ENCODE data around the gene TMEM190.
A peak's percentile ranks its signal among the peaks of the same experiment; 100 is the strongest.
"Not testable (repeated sequence)": the region's sequence is repeated elsewhere in the genome, so short reads cannot be mapped to it uniquely, and the experiment has no call there.

The TMEM190 gene

DNA sequence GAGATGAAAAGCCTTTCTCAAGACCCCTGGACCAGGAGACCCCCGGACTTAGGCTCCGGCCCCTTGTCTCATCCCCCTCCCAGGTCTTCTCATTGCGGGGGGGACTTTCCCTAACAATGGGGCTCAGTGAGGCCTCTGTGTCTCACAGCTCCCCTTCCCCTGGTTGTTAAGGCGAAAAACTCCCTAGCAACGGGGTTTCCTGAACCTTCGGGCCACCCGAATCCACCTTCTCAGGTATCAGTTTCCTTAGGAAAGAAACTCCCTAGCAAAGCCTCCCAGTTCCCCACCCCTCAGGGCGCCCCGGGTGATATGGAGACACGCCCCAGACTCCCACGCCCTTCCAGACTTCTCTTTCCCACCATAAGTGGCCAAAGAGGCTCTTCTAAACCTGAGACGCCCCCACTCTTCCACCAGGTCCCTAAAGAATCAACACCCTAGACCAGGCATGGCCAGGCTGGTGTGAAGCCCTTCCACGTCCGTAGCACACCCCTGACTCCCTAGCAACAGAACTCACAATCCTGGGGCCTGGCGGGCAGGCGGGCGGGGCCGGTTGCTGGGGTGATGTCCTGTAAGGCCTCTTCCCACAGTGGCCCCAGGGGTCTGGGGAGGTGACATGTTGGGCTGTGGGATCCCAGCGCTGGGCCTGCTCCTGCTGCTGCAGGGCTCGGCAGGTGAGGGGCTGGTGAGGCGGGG lies at the start of gene TMEM190:
Gene TMEM190, plus strand, starts transcription at position 586 of the 693 bp plus-strand sequence. Its CDS starts 28 bp downstream, at position 614.
- peaks cover 0 to 6% of the 10 kb centered on the region in 2 donors for H3K4me1 ChIP-seq (ENCODE audit: control insufficient read depth in 1 of 2, insufficient read depth in 2 of 2, low read length in 2 of 2)
- H3K27ac ChIP-seq (ENCODE audit: low read depth, low read length) = no peak within 1 kb of the TSS
- no peak within 1 kb of the TSS for H3K9ac ChIP-seq (ENCODE audit: low read depth in 1 of 2, low read length in 2 of 2)
- no peaks in the 10 kb centered on the region for H3K36me3 ChIP-seq (ENCODE audit: control insufficient read depth in 1 of 2, insufficient read depth in 2 of 2, low read length in 2 of 2)
- no peaks in the 10 kb centered on the region for H3K9me3 ChIP-seq (ENCODE audit: control insufficient read depth in 1 of 2, low read length in 2 of 2)
- no peak within 1 kb of the TSS for H3K4me3 ChIP-seq (ENCODE audit: low read depth in 1 of 2, low read length in 2 of 2)
- peaks cover 21 to 26% of the 10 kb centered on the region in 2 donors for H3K27me3 ChIP-seq (ENCODE audit: control insufficient read depth in 1 of 2, insufficient read depth in 2 of 2, low read length in 2 of 2)

- not testable (repeated sequence) for H3K36me3 ChIP-seq (ENCODE audit: control insufficient read depth in 1 of 2, insufficient read depth in 2 of 2, low read length in 2 of 2); H3K4me1 ChIP-seq (ENCODE audit: control insufficient read depth in 1 of 2, insufficient read depth in 2 of 2, low read length in 2 of 2); H3K4me3 ChIP-seq (ENCODE audit: low read depth in 1 of 2, low read length in 2 of 2); H3K27ac ChIP-seq (ENCODE audit: low read depth, low read length); H3K9me3 ChIP-seq (ENCODE audit: control insufficient read depth in 1 of 2, low read length in 2 of 2); H3K9ac ChIP-seq (ENCODE audit: low read depth in 1 of 2, low read length in 2 of 2); H3K27me3 ChIP-seq (ENCODE audit: control insufficient read depth in 1 of 2, insufficient read depth in 2 of 2, low read length in 2 of 2)
Observed at GRCh38 chr19:55328774-55329318, 47.8 kb upstream of the TMEM190 start.

DNA sequence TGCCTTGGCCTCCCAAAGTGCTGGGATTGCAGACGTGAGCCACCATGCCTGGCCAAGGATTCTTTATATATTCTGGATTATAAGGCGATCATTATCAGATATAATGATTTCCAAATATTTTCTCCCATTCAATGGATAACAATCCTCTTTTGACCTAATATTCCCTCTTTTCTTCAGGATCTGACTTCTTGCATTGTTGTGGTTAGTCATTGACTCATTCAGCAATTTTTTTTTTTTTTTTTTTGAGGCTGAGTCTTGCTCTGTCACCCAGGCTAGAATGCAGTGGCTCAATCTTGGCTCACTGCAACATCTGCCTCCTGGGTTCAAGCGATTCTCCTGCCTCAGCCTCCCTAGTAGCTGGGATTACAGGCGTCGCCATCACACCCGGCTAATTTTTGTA lies 46.8 kb upstream of the TMEM190 start:
- H3K36me3 ChIP-seq (ENCODE audit: control insufficient read depth in 1 of 2, insufficient read depth in 2 of 2, low read length in 2 of 2); H3K9me3 ChIP-seq (ENCODE audit: control insufficient read depth in 1 of 2, low read length in 2 of 2); H3K9ac ChIP-seq (ENCODE audit: low read depth in 1 of 2, low read length in 2 of 2); H3K4me1 ChIP-seq (ENCODE audit: control insufficient read depth in 1 of 2, insufficient read depth in 2 of 2, low read length in 2 of 2); H3K27me3 ChIP-seq (ENCODE audit: control insufficient read depth in 1 of 2, insufficient read depth in 2 of 2, low read length in 2 of 2); H3K27ac ChIP-seq (ENCODE audit: low read depth, low read length); H3K4me3 ChIP-seq (ENCODE audit: low read depth in 1 of 2, low read length in 2 of 2): not testable (repeated sequence)

DNA sequence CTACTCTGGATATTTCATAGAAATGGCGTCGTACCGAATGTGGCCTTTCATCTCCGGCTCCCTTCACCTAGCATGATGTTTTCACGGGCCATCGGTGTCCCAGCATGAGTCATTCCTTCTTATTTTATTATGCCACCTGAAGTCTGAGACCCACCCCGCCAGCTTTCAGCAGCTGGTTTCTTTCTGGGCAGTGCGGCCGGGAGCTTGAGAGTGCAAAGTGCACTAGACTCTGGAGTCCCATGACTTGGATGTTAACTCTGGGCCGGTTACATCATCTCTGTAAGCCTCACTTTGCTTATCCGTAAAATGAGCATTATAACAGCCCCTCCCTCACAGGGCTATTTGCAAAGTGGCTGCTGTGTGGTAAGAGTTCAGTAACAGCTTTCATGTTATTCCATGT lies 42.8 kb upstream of the TMEM190 start:
- no peaks in the 10 kb centered on the region for H3K9me3 ChIP-seq (ENCODE audit: control insufficient read depth in 1 of 2, low read length in 2 of 2)

GRCh38 chr19:55336101-55336500 lies 40.5 kb upstream of the TMEM190 start:
- Histone ChIP-seq H3K36me3 (ENCODE audit: control insufficient read depth in 1 of 2, insufficient read depth in 2 of 2, low read length in 2 of 2) (no peaks in the 10 kb centered on the region), H3K4me1 (ENCODE audit: control insufficient read depth in 1 of 2, insufficient read depth in 2 of 2, low read length in 2 of 2) (peaks cover 11 to 20% of the 10 kb centered on the region in 2 donors), H3K4me3 (ENCODE audit: low read depth in 1 of 2, low read length in 2 of 2) (no peak overlapping the region), H3K9me3 (ENCODE audit: control insufficient read depth in 1 of 2, low read length in 2 of 2) (no peaks in the 10 kb centered on the region), H3K9ac (ENCODE audit: low read depth in 1 of 2, low read length in 2 of 2) (no peak overlapping the region), H3K27me3 (ENCODE audit: control insufficient read depth in 1 of 2, insufficient read depth in 2 of 2, low read length in 2 of 2) (no peaks in the 10 kb centered on the region), H3K27ac (ENCODE audit: low read depth, low read length) (no peak overlapping the region)

More for the DNA sequence above, 42.8 kb upstream of the TMEM190 start:
- Histone ChIP-seq H3K27me3 (ENCODE audit: control insufficient read depth in 1 of 2, insufficient read depth in 2 of 2, low read length in 2 of 2) (no peaks in the 10 kb centered on the region), H3K27ac (ENCODE audit: low read depth, low read length) (peak overlapping the region; percentile 59), H3K36me3 (ENCODE audit: control insufficient read depth in 1 of 2, insufficient read depth in 2 of 2, low read length in 2 of 2) (no peaks in the 10 kb centered on the region), H3K4me3 (ENCODE audit: low read depth in 1 of 2, low read length in 2 of 2) (no peak overlapping the region), H3K4me1 (ENCODE audit: control insufficient read depth in 1 of 2, insufficient read depth in 2 of 2, low read length in 2 of 2) (peaks cover 9 to 10% of the 10 kb centered on the region in 2 donors), H3K9ac (ENCODE audit: low read depth in 1 of 2, low read length in 2 of 2) (peak overlapping the region in 1 of 2 donors; percentile 43)

GRCh38 chr19:55339105-55339888 lies 37.3 kb upstream of the TMEM190 start, which contains the start of gene KMT5C:
TSS of gene KMT5C (plus strand) at chr19:55339876. CDS start at chr19:55341937, 2,061 bp downstream.
- H3K9me3 ChIP-seq (ENCODE audit: control insufficient read depth in 1 of 2, low read length in 2 of 2) = no peaks in the 10 kb centered on the region
- peak within 1 kb of the TSS; percentile 80 to 84 for H3K4me3 ChIP-seq (ENCODE audit: low read depth in 1 of 2, low read length in 2 of 2)
- H3K27me3 ChIP-seq (ENCODE audit: control insufficient read depth in 1 of 2, insufficient read depth in 2 of 2, low read length in 2 of 2) = no peaks in the 10 kb centered on the region
- H3K27ac ChIP-seq (ENCODE audit: low read depth, low read length) = peak within 1 kb of the TSS; percentile 93
- peak within 1 kb of the TSS; percentile 98 for H3K9ac ChIP-seq (ENCODE audit: low read depth in 1 of 2, low read length in 2 of 2)
- peaks cover 5 to 6% of the 10 kb centered on the region in 2 donors for H3K36me3 ChIP-seq (ENCODE audit: control insufficient read depth in 1 of 2, insufficient read depth in 2 of 2, low read length in 2 of 2)
- H3K4me1 ChIP-seq (ENCODE audit: control insufficient read depth in 1 of 2, insufficient read depth in 2 of 2, low read length in 2 of 2) = peaks cover 8 to 20% of the 10 kb centered on the region in 2 donors

DNA sequence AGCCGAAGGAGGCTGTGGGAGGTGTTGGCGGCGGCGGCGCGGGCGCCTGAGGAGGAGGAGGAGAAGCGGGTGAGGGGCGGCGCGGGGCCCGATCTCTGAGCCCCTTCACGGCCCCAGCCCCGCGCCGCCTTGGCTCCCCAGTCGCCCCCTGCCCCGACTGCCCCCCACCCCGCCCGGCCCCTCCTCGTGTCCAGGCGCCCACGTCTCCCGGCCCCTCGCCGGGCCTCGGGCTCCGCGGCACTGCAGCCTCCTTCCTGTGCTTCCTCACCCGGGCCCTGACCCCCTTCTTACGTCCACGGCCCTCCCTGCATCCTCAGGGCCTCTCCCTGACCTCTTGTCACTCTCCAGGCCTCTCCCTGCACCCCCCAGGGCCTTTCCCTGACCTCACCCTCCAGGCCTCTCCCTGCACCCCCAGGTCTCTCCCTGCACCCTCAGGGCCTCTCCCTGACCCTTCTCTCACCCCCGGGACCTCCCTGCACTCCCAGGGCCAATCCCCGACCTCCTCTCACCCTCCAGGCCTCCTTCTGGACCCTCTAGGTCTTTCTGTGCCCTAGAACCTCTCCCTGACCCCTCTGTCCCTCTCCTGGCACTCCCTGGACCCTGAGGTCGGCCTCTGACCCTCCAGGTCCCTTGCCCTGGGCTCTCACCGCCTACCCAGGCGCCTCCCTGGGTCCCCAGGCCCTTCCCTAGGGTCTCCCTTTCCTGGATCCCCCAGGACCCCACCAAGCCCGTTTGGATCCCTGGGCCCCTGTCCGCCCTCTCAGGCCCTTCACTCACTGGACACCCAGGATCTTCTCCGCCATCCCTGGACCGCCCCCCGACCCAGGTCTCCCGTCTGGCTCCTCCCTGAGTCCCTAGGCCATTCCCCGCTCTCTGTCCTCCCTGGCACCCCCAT lies 36.5 kb upstream of the TMEM190 start:
- Histone ChIP-seq H3K27me3 (ENCODE audit: control insufficient read depth in 1 of 2, insufficient read depth in 2 of 2, low read length in 2 of 2) (no peaks in the 10 kb centered on the region), H3K27ac (ENCODE audit: low read depth, low read length) (peak overlapping the region; percentile 67), H3K9ac (ENCODE audit: low read depth in 1 of 2, low read length in 2 of 2) (peak overlapping the region; percentile 98), H3K9me3 (ENCODE audit: control insufficient read depth in 1 of 2, low read length in 2 of 2) (no peaks in the 10 kb centered on the region), H3K4me3 (ENCODE audit: low read depth in 1 of 2, low read length in 2 of 2) (peak overlapping the region; percentile 80 to 84), H3K4me1 (ENCODE audit: control insufficient read depth in 1 of 2, insufficient read depth in 2 of 2, low read length in 2 of 2) (peaks cover 7 to 20% of the 10 kb centered on the region in 2 donors), H3K36me3 (ENCODE audit: control insufficient read depth in 1 of 2, insufficient read depth in 2 of 2, low read length in 2 of 2) (peaks cover 5 to 12% of the 10 kb centered on the region in 2 donors)

DNA sequence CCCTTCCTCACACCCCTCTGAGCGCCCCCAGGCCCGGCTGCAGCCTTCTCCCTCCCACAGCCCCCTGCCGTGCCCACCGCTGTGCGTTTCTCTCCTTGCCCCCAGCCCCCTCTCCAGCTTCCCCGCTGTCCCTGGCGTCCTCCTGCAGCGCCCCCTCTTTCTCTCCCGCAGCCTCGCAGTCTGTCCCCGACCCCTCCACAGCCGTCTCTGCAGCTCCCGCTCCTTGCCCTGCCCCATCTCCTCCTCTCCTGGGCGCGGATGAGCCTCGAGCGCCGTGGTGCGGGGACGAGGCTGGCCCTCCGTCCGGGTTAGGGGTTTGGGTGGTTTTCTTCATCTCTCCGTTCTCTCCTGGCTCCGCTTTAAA lies 35.9 kb upstream of the TMEM190 start:
- peaks cover 7 to 25% of the 10 kb centered on the region in 2 donors for H3K4me1 ChIP-seq (ENCODE audit: control insufficient read depth in 1 of 2, insufficient read depth in 2 of 2, low read length in 2 of 2)
- peak overlapping the region; percentile 67 for H3K27ac ChIP-seq (ENCODE audit: low read depth, low read length)
- peak overlapping the region; percentile 80 to 84 for H3K4me3 ChIP-seq (ENCODE audit: low read depth in 1 of 2, low read length in 2 of 2)

DNA sequence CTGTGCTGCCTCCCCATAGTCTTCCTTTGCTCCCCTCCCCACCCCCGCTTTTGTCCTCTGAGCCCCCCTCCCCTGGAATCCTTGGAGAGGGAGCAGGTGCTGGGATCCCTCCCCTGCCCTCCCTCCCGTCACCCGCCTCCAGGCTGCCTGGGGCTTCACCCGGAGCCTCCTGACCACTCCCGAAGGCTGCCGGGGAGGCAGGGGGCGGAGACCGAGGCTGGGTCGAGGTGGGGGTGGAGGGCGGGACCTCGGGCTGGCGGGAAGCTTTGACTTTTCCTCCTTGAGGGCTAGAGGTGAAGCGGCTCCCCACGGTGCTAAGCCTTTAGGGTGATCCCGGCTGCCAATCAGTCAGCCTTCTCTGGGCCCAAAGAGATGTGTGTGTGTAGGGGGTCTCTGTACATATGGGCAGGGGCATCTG lies 35.4 kb upstream of the TMEM190 start:
- Histone ChIP-seq H3K27ac (ENCODE audit: low read depth, low read length) (no peak overlapping the region), H3K4me3 (ENCODE audit: low read depth in 1 of 2, low read length in 2 of 2) (peak overlapping the region; percentile 80 to 84), H3K9ac (ENCODE audit: low read depth in 1 of 2, low read length in 2 of 2) (peak overlapping the region in 1 of 2 donors; percentile 98), H3K36me3 (ENCODE audit: control insufficient read depth in 1 of 2, insufficient read depth in 2 of 2, low read length in 2 of 2) (peaks cover 5 to 12% of the 10 kb centered on the region in 2 donors), H3K9me3 (ENCODE audit: control insufficient read depth in 1 of 2, low read length in 2 of 2) (no peaks in the 10 kb centered on the region), H3K27me3 (ENCODE audit: control insufficient read depth in 1 of 2, insufficient read depth in 2 of 2, low read length in 2 of 2) (no peaks in the 10 kb centered on the region), H3K4me1 (ENCODE audit: control insufficient read depth in 1 of 2, insufficient read depth in 2 of 2, low read length in 2 of 2) (peaks cover 7 to 28% of the 10 kb centered on the region in 2 donors)

More for the DNA sequence above, 35.9 kb upstream of the TMEM190 start:
- Histone ChIP-seq H3K27me3 (ENCODE audit: control insufficient read depth in 1 of 2, insufficient read depth in 2 of 2, low read length in 2 of 2) (no peaks in the 10 kb centered on the region), H3K36me3 (ENCODE audit: control insufficient read depth in 1 of 2, insufficient read depth in 2 of 2, low read length in 2 of 2) (peaks cover 5 to 12% of the 10 kb centered on the region in 2 donors), H3K9ac (ENCODE audit: low read depth in 1 of 2, low read length in 2 of 2) (peak overlapping the region; percentile 98), H3K9me3 (ENCODE audit: control insufficient read depth in 1 of 2, low read length in 2 of 2) (no peaks in the 10 kb centered on the region)

Data from duodenal mucosa (tissue), 2 donors.